ENCODE measurements around the gene CREB1.
A peak's percentile ranks its signal among the peaks of the same experiment; 100 is the strongest.

The CREB1 gene

GRCh38 chr2:207546822-207547221, 17.1 kb downstream of the CREB1 start:
- no peak for DNase-seq

GRCh38 chr2:207549145-207549544, 19.4 kb downstream of the CREB1 start:
- DNase-seq, result no peak

- DNase-seq, result no peak
Observed at GRCh38 chr2:207558079-207558491, 28.3 kb downstream of the CREB1 start.

GRCh38 chr2:207561386-207562080, 31.8 kb downstream of the CREB1 start:
- no peak for DNase-seq

- DNase-seq, result no peak
Observed at GRCh38 chr2:207565736-207566500, 36.2 kb downstream of the CREB1 start.

GRCh38 chr2:207567671-207568070, 37.9 kb downstream of the CREB1 start:
- no peak for DNase-seq

GRCh38 chr2:207571370-207571769, 41.6 kb downstream of the CREB1 start:
- no peak for DNase-seq

GRCh38 chr2:207584952-207585351, 55.2 kb downstream of the CREB1 start:
- DNase-seq, result no peak

GRCh38 chr2:207587305-207587704, 57.5 kb downstream of the CREB1 start:
- DNase-seq, result no peak

GRCh38 chr2:207589143-207589542, 59.4 kb downstream of the CREB1 start:
- no peak for DNase-seq

GRCh38 chr2:207593277-207593676, 63.5 kb downstream of the CREB1 start:
- no peak for DNase-seq

GRCh38 chr2:207594264-207594663, 64.5 kb downstream of the CREB1 start:
- no peak for DNase-seq

- DNase-seq, result no peak
Observed at GRCh38 chr2:207594731-207595130, 65.0 kb downstream of the CREB1 start.

GRCh38 chr2:207599636-207600035, 69.9 kb downstream of the CREB1 start:
- DNase-seq, result no peak

- DNase-seq, result no peak
Observed at GRCh38 chr2:207600231-207600630, 70.5 kb downstream of the CREB1 start.

GRCh38 chr2:207601774-207602173, 72.0 kb downstream of the CREB1 start:
- DNase-seq, result no peak

- no peak for DNase-seq
Observed at GRCh38 chr2:207603486-207603885, 73.7 kb downstream of the CREB1 start.

GRCh38 chr2:207606399-207606798, 76.6 kb downstream of the CREB1 start:
- no peak for DNase-seq

- no peak for DNase-seq
Observed at GRCh38 chr2:207606829-207607228, 77.1 kb downstream of the CREB1 start.

- DNase-seq, result no peak
Observed at GRCh38 chr2:207612714-207613113, 83.0 kb downstream of the CREB1 start.

- no peak for DNase-seq
Observed at GRCh38 chr2:207614824-207615223, 85.1 kb downstream of the CREB1 start.

GRCh38 chr2:207616185-207616584, 86.4 kb downstream of the CREB1 start:
- no peak for DNase-seq

- no peak for DNase-seq
Observed at GRCh38 chr2:207617011-207617671, 87.4 kb downstream of the CREB1 start.

- DNase-seq, result peak; percentile 24
Observed at GRCh38 chr2:207619764-207620203, 90.0 kb downstream of the CREB1 start.

All from CD4-positive, alpha-beta T cell treated with Interleukin-10 for 1 hour (primary cell).